HEK293 (cell line): ENCODE results near the gene KNOP1.

Experiments used
- CTCF ChIA-PET: fragments of 350-600 bp; formaldehyde crosslinking; extraction: SDS; loops from one replicate; lab custom pipeline; 2021; ENCODE audit warnings: antibody characterized with exemption; lab: Yijun Ruan, JAX
- POLR2A ChIA-PET: fragments of 300-600 bp; formaldehyde crosslinking; extraction: SDS; loops from one replicate; lab custom pipeline; 2020; ENCODE audit warnings: antibody characterized with exemption, inconsistent platforms; lab: Yijun Ruan, JAX
- H3K27ac ChIP-seq: fragments of 200-500 bp; sonication (Bioruptor generic); 2 replicates; pipeline ENCODE4 v1.5.1; 2014; ENCODE audit warnings: low read depth, low read length, control low read depth, inconsistent platforms; ENCODE audit errors: extremely low read depth
- H3K36me3 ChIP-seq, 2 experiments: fragments of 200-500 bp in 1 of 2; sonication (Bioruptor generic) in 1 of 2; 1 replicate in 1 of 2; 2 replicates in 1 of 2; pipeline ENCODE4 v1.5.1; 2014 to 2017; ENCODE audit warnings: inconsistent platforms in 2 of 2, low read length in 2 of 2; ENCODE audit not compliant: control insufficient read depth in 2 of 2, insufficient read depth in 1 of 2
- H3K4me1 ChIP-seq: fragments of 200-500 bp; sonication (Bioruptor generic); 2 replicates; pipeline ENCODE4 v1.5.1; 2014; ENCODE audit warnings: mild to moderate bottlenecking, low read length, inconsistent platforms; ENCODE audit not compliant: control insufficient read depth, insufficient read depth
- H3K4me3 ChIP-seq: 2 replicates; pipeline ENCODE4 v1.5.1; 2011; ENCODE audit warnings: low read depth, mild to moderate bottlenecking, control low read depth, low read length, moderate library complexity
- H3K9me3 ChIP-seq: fragments of 200-500 bp; sonication (Bioruptor generic); 2 replicates; pipeline ENCODE4 v1.5.1; 2014; ENCODE audit warnings: low read depth, low read length, inconsistent platforms; ENCODE audit not compliant: control insufficient read depth, insufficient read depth
- EGR2 ChIP-seq: fragments of 450-650 bp; formaldehyde crosslinking; IDR thresholded peaks from 2 replicates; pipeline ENCODE4 v1.5.1; 2016; ENCODE audit warnings: low read depth, missing biosample characterization, missing genetic modification characterization
- GLIS1 ChIP-seq: fragments of 450-650 bp; formaldehyde crosslinking; IDR thresholded peaks from 2 replicates; pipeline ENCODE4 v1.5.1; 2016; ENCODE audit warnings: missing biosample characterization, missing genetic modification characterization
- HOXD13 ChIP-seq: sonication (generic); formaldehyde crosslinking; IDR thresholded peaks from 2 replicates; pipeline ENCODE4 v1.8.0; 2022; ENCODE audit warnings: missing genetic modification reagents, borderline replicate concordance
- KLF10 ChIP-seq: fragments of 450-650 bp; IDR thresholded peaks from 2 replicates; pipeline ENCODE4 v1.5.1; 2018; ENCODE audit warnings: missing biosample characterization, mild to moderate bottlenecking, missing genetic modification characterization
- PRDM10 ChIP-seq: fragments of 450-650 bp; formaldehyde crosslinking; IDR thresholded peaks from 2 replicates; pipeline ENCODE4 v1.5.1; 2016; ENCODE audit warnings: missing biosample characterization, missing genetic modification characterization
- PRDM4 ChIP-seq: fragments of 450-650 bp; formaldehyde crosslinking; IDR thresholded peaks from 2 replicates; pipeline ENCODE4 v1.5.1; 2017; ENCODE audit warnings: missing biosample characterization, missing genetic modification characterization
- RBAK ChIP-seq: fragments of 450-650 bp; formaldehyde crosslinking; IDR thresholded peaks from 2 replicates; pipeline ENCODE4 v1.5.1; 2016; ENCODE audit warnings: missing biosample characterization, missing genetic modification characterization
- YY2 ChIP-seq: fragments of 450-650 bp; formaldehyde crosslinking; IDR thresholded peaks from 2 replicates; pipeline ENCODE4 v1.5.1; 2016; ENCODE audit warnings: missing biosample characterization, missing genetic modification characterization
- ZNF2 ChIP-seq: fragments of 450-650 bp; formaldehyde crosslinking; IDR thresholded peaks from 2 replicates; pipeline ENCODE4 v1.5.1; 2016; ENCODE audit warnings: missing biosample characterization, missing genetic modification characterization
- ZNF211 ChIP-seq: fragments of 450-650 bp; formaldehyde crosslinking; IDR thresholded peaks from 2 replicates; pipeline ENCODE4 v1.5.1; 2016; ENCODE audit warnings: low read depth, missing biosample characterization, missing genetic modification characterization
- ZNF23 ChIP-seq: fragments of 450-650 bp; formaldehyde crosslinking; IDR thresholded peaks from 2 replicates; pipeline ENCODE4 v1.5.1; 2016; ENCODE audit warnings: missing biosample characterization, missing genetic modification characterization, borderline replicate concordance
- ZNF24 ChIP-seq: fragments of 450-650 bp; formaldehyde crosslinking; IDR thresholded peaks from 2 replicates; pipeline ENCODE4 v1.5.1; 2016; ENCODE audit warnings: missing biosample characterization, missing genetic modification characterization
- ZNF324 ChIP-seq: fragments of 450-650 bp; formaldehyde crosslinking; IDR thresholded peaks from 2 replicates; pipeline ENCODE4 v1.5.1; 2016; ENCODE audit warnings: missing biosample characterization, missing genetic modification characterization
- ZNF335 ChIP-seq: fragments of 450-650 bp; formaldehyde crosslinking; conservative IDR thresholded peaks from 2 replicates; pipeline ENCODE4 v1.5.1; 2016; ENCODE audit warnings: missing biosample characterization, missing genetic modification characterization
- ZNF580 ChIP-seq: fragments of 450-650 bp; formaldehyde crosslinking; IDR thresholded peaks from 2 replicates; pipeline ENCODE4 v1.5.1; 2016; ENCODE audit warnings: missing biosample characterization, missing genetic modification characterization
- ZNF626 ChIP-seq: fragments of 450-650 bp; sonication (Bioruptor Pico); formaldehyde crosslinking; IDR thresholded peaks from 2 replicates; pipeline ENCODE4 v1.5.1; 2018; ENCODE audit warnings: missing biosample characterization, missing genetic modification characterization, inconsistent platforms
- ZNF645 ChIP-seq: fragments of 450-650 bp; formaldehyde crosslinking; IDR thresholded peaks from 2 replicates; pipeline ENCODE4; 2016; ENCODE audit warnings: missing biosample characterization, missing genetic modification characterization
- ZNF747 ChIP-seq: fragments of 450-650 bp; formaldehyde crosslinking; IDR thresholded peaks from 2 replicates; pipeline ENCODE4 v1.5.1; 2016; ENCODE audit warnings: missing biosample characterization, missing genetic modification characterization
- ZNF768 ChIP-seq: fragments of 450-650 bp; formaldehyde crosslinking; IDR thresholded peaks from 2 replicates; pipeline ENCODE4 v1.5.1; 2018; ENCODE audit warnings: missing biosample characterization, mild to moderate bottlenecking, missing genetic modification characterization
- ZNF792 ChIP-seq: fragments of 450-650 bp; formaldehyde crosslinking; IDR thresholded peaks from 2 replicates; pipeline ENCODE4 v1.5.1; 2016; ENCODE audit warnings: missing biosample characterization, missing genetic modification characterization
- TF ChIP-seq, protein P1 (sequence below): fragments of 450-650 bp; formaldehyde crosslinking; IDR thresholded peaks from 2 replicates; pipeline ENCODE4 v1.5.1; 2016; ENCODE audit warnings: missing biosample characterization, missing genetic modification characterization
- TF ChIP-seq, protein P2 (sequence below): fragments of 450-650 bp; formaldehyde crosslinking; IDR thresholded peaks from 2 replicates; pipeline ENCODE4 v1.5.1; 2016; ENCODE audit warnings: missing biosample characterization, missing genetic modification characterization

Gene KNOP1

DNA sequence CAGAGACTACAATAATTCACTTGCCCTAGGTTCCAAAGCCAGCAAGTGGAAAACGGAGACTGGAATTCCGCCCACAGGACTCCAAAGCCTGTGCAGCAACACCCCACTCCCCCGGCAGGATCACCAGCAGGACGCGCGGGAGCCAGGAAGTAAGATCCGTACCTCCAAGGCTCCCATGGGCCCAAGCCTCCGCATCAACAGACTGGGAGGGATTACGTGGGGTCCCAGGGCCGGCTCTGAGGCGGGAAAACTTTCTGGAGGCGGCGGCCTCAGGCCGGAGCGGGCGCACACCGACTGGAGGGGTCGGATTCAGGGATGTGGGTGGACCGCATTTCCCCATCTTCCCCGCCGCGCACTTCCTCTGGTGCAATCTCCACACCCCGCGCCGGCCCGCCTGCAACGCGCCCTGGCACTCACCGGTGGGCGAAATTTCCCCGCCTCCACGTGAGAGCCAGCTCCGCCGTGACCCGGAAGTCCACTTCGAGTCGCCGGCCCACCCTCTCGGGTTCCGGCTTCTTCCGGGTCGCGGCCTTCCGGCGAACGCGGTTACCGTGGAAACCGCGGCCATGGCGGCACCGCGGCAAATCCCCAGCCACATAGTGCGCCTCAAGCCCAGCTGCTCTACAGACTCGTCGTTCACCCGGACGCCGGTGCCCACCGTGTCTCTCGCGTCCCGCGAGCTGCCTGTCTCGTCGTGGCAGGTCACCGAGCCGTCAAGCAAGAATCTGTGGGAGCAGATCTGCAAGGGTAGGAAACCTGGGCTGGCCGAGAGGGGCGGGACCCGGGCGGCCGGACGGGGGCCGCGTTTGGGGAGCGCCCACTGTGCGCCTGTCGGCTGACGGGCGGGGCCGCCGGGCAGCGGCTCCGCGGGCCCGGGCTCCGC lies at the start of gene KNOP1, which contains the start of gene IQCK (continued):
- TF ChIP-seq, protein P1, sequence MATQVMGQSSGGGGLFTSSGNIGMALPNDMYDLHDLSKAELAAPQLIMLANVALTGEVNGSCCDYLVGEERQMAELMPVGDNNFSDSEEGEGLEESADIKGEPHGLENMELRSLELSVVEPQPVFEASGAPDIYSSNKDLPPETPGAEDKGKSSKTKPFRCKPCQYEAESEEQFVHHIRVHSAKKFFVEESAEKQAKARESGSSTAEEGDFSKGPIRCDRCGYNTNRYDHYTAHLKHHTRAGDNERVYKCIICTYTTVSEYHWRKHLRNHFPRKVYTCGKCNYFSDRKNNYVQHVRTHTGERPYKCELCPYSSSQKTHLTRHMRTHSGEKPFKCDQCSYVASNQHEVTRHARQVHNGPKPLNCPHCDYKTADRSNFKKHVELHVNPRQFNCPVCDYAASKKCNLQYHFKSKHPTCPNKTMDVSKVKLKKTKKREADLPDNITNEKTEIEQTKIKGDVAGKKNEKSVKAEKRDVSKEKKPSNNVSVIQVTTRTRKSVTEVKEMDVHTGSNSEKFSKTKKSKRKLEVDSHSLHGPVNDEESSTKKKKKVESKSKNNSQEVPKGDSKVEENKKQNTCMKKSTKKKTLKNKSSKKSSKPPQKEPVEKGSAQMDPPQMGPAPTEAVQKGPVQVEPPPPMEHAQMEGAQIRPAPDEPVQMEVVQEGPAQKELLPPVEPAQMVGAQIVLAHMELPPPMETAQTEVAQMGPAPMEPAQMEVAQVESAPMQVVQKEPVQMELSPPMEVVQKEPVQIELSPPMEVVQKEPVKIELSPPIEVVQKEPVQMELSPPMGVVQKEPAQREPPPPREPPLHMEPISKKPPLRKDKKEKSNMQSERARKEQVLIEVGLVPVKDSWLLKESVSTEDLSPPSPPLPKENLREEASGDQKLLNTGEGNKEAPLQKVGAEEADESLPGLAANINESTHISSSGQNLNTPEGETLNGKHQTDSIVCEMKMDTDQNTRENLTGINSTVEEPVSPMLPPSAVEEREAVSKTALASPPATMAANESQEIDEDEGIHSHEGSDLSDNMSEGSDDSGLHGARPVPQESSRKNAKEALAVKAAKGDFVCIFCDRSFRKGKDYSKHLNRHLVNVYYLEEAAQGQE (tag by site-specific recombination) = no peak
- no peak for TF ChIP-seq RBAK (tag by site-specific recombination)
- TF ChIP-seq ZNF645 = no peak
- peak; percentile 41 for TF ChIP-seq PRDM10
- peak; percentile 97 for TF ChIP-seq EGR2
- 0 out of 2 replicates have a peak, but pooled peaks have one; percentile 46 for TF ChIP-seq ZNF792 (tag by site-specific recombination)
- peak; percentile 97 for TF ChIP-seq ZNF335
- TF ChIP-seq ZNF324 (tag by site-specific recombination) = 0 out of 2 replicates have a peak, but pooled peaks have one; percentile 68
- no peak for TF ChIP-seq ZNF211 (tag by site-specific recombination)
- TF ChIP-seq ZNF747 = no peak
- peak; percentile 80; the same call in 1 of the 2 replicates for TF ChIP-seq ZNF580 (tag by site-specific recombination)
- peak; percentile 53 for TF ChIP-seq GLIS1 (tag by site-specific recombination)
- TF ChIP-seq, all 188 proteins: peak for 53

DNA sequence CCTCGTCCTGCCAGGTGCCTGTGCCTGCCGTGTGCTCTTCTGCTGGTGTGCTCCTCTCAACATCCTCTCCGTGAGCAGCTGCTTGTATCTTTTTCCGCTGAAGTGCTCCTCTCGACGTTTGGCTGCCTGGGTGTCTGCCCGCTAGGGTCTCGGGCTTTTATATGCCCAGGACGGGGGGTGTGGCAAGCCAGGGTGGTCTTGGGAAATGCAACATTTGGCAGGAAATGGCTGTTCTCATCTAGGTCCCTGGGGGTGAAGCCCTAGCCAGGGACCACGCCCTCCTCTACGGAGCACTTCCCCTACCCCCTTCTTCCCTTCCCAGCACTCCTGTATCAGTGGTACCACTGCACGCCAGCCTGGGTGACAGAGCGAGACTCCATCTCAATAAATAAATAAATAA lies 49.5 kb upstream of the KNOP1 start:
- CTCF ChIA-PET = no interaction called here
- H3K9me3 ChIP-seq = no peaks in the 10 kb centered on the region
- no peak overlapping the region for H3K27ac ChIP-seq
- H3K4me1 ChIP-seq = no peaks in the 10 kb centered on the region
- POLR2A ChIA-PET = no interaction called here
- no peaks in the 10 kb centered on the region; a peak in 1 of 3 replicates for H3K36me3 ChIP-seq
- no peak overlapping the region for H3K4me3 ChIP-seq
- TF ChIP-seq RBAK (tag by site-specific recombination) (no peak), KLF10 (tag by site-specific recombination) (no peak), PRDM4 (tag by site-specific recombination) (no peak), ZNF23 (no peak), ZNF768 (tag by site-specific recombination) (no peak), YY2 (tag by site-specific recombination) (no peak), HOXD13 (no peak), ZNF2 (tag by site-specific recombination) (no peak), ZNF24 (tag by site-specific recombination) (no peak), ZNF626 (tag by site-specific recombination) (no peak)
- TF ChIP-seq, protein P2, sequence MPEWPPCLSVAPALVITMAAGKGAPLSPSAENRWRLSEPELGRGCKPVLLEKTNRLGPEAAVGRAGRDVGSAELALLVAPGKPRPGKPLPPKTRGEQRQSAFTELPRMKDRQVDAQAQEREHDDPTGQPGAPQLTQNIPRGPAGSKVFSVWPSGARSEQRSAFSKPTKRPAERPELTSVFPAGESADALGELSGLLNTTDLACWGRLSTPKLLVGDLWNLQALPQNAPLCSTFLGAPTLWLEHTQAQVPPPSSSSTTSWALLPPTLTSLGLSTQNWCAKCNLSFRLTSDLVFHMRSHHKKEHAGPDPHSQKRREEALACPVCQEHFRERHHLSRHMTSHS = no peak
